AG10803 (cell line): Measurements from ENCODE around the gene MRPS7.

Experiments used
- DNase-seq: peaks from one replicate; pipeline ENCODE4 v3.0.0; 2010; ENCODE audit warnings: low read depth
- H3K4me3 ChIP-seq: 2 replicates; pipeline ENCODE4 v1.5.1; 2011; ENCODE audit warnings: mild to moderate bottlenecking, low read length, control low read depth
- CTCF ChIP-seq: conservative IDR thresholded peaks from 2 replicates; pipeline ENCODE4 v1.5.1; 2011; ENCODE audit warnings: mild to moderate bottlenecking, low read length, control low read depth, inconsistent platforms

The MRPS7 gene

DNA sequence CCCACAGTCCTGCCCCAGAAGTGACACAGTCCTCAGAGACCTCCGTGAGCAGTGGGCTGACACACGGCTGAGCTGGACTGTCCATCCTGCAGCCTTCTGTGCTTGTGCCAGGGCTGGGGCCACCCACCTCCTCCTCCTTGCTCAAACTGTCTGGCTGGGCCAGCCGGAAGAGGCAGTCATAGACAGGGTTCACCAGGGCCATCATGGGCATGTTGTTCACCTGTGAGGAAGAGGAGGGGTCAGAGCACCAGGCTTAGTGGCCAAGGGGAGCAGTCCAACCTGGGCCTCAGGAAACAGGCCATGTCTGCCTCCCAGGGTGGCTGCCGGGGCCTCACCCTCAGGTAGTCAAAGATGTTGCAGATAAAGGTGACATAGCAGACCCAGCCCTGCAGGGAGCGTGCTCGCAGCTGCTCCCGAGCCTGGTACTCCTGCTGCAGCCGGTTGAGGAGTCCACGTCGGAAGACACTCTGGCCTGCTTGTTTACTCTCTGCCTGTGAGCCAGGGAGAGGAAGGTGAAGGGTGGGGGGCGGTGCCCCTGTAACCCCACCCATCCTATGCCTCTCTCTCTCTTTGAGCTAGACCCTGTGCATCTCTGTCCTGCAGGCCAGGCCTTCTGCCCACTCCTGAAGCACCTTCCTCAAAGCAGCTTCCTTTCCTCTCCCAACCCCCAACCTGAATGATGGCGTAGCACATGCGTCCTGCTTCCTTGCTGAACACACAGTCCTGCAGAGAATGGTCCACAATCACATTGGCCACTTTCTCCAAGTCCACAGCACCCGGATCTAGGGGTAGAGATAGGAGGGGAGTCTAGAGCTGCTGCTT is 5.9 kb downstream of the MRPS7 start:
- DNase-seq: no peak
- no peak overlapping the region for H3K4me3 ChIP-seq
- TF ChIP-seq CTCF: no peak

DNA sequence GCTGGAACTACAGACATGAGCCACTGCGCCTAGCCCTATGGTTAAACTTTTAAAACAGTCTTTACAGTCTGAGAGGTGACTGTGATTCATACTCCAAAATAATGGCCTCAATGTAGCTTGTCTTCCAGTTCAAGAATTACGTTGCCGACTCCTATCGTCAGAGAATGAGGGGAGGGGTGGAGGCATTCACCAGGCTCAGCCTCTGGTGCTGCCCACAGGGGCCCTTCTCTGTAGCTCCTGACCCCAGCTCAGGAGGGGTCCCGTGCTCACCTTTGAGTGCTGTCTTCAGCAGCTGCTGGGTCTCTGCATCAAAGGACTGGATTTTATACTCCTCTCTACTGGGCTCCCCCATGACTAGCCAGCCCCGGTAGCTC is 8.2 kb downstream of the MRPS7 start:
- peak overlapping the region; percentile 84 for H3K4me3 ChIP-seq
- no peak for DNase-seq
- TF ChIP-seq CTCF: no peak

GRCh38 chr17:75270218-75270965 is 8.7 kb downstream of the MRPS7 start:
- DNase-seq: peak; percentile 80
- peak; percentile 60 for TF ChIP-seq CTCF
- H3K4me3 ChIP-seq: peak overlapping the region; percentile 84

GRCh38 chr17:75270966-75271232 is 9.2 kb downstream of the MRPS7 start, which contains the start of gene MIF4GD:
MIF4GD (minus strand) TSS chr17:75271231; CDS start chr17:75270195, 1,036 bp downstream.
- H3K4me3 ChIP-seq: peak within 1 kb of the TSS; percentile 84
- no peak for TF ChIP-seq CTCF
- DNase-seq: no peak

DNA sequence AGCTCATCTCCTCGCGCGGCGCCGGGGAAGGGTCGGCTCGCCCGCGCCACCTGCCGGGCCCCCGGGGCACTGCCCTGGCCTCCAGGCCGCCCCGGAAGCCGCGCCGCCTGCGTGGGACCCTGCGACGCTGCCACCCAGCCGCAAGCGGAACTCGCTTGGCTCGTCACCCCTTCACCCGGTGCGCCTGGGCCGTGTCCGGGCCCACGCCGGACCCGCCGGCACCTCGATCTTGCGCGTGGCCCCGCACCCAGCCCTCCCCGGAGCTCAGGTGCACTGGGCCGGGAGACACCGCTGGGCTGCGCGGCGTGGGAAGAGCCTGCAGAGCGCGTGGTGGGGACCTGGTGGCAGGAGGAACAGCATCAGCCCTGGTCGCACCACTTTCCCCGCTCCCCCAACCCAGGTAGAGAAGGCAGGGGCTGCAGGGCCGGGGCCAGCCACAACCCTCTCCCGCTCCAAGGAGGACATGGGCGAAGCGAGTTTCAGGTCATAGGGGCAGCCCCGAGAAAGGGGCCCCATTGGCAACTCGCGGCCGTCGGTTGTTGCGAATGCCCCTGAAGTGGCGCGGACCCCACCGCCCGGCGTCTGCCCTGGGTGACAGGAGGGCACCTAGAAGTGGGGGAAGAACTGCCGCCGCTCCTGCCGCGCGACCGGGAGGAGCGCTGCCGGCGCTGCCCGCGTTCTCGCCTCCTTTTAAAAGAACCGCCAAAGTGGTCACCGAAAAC is 9.7 kb downstream of the MRPS7 start:
- peak; percentile 19; the same call in 1 of the 2 replicates for TF ChIP-seq CTCF
- H3K4me3 ChIP-seq: peak overlapping the region; percentile 72
- DNase-seq: peak; percentile 55

DNA sequence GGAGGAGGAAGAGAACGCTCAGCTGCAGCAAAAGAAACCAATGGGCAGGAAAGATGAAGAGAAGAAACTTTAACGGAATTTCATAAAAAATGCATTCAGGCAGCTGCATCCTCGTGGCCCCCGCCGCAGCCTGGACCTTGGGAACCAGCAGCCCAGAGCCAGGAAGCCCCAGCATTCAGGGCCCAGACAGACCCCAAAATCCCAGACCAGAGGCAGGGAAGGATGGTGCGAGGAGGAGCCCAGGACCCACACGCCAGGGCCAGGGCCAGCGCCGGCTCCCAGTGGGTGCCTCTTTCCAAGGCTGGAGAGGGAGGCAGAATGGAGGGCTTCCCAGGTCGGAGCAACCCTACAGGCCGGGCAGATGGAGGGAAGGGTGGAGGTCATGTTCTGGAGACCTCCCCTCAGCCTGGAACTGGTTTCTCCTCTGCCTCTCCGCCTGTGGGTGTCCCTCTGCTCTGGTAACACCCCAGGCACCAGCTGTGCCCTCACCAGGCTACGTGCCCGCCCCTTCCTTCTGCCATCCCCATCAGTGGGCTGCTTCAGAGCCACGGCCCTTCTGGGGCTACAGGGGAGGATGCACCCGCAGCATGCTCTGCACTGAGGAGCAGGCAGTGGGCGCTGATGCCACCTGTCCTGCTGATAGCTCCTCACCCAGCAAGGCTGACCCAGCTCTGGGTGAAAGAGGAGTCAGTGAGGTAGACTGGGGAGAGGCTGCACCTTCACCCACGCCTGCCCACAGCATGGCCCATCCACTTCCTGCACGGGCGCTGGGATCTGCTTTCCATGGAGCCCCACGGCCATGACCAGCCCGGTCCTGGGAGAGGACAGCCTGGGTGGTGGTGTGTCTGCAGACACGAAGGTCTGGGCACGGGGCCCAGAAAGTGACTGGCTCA is 10.5 kb downstream of the MRPS7 start:
- no peak for TF ChIP-seq CTCF
- DNase-seq: peak; percentile 76
- peak overlapping the region; percentile 72 for H3K4me3 ChIP-seq
